Skeletal muscle satellite cell (primary cell): ENCODE results near the gene NEK6.

Source experiments
- H3K27me3 ChIP-seq: 2 replicates; pipeline ENCODE4 v1.7.0; 2013; ENCODE audit warnings: low read length; ENCODE audit not compliant: control insufficient read depth, insufficient read depth
- H3K36me3 ChIP-seq: 2 replicates; pipeline ENCODE4 v1.7.0; 2013; ENCODE audit warnings: mild to moderate bottlenecking, control low read depth, low read length; ENCODE audit not compliant: insufficient read depth
- H3K4me1 ChIP-seq: 2 replicates; pipeline ENCODE4 v1.7.0; 2013; ENCODE audit warnings: low read length; ENCODE audit not compliant: control insufficient read depth, insufficient read depth
- H3K4me2 ChIP-seq: 2 replicates; pipeline ENCODE4 v1.7.0; 2013; ENCODE audit warnings: mild to moderate bottlenecking, low read length
- H3K4me3 ChIP-seq: 2 replicates; pipeline ENCODE4 v1.7.0; 2013; ENCODE audit warnings: low read length
- H3K9ac ChIP-seq: 2 replicates; pipeline ENCODE4 v1.7.0; 2013; ENCODE audit warnings: mild to moderate bottlenecking, low read depth, low read length, moderate library complexity
- H3K9me3 ChIP-seq: replicated peaks from 2 replicates; pipeline ENCODE4 v1.7.0; 2013; ENCODE audit warnings: mild to moderate bottlenecking, control low read depth, low read length

The NEK6 gene

GRCh38 chr9:124273427-124274160, 15.8 kb downstream of the NEK6 start:
- Histone ChIP-seq H3K4me3 (no peak overlapping the region), H3K9me3 (no peaks in the 10 kb centered on the region), H3K36me3 (peaks cover 70% of the 10 kb centered on the region), H3K4me2 (no peak overlapping the region), H3K27me3 (no peaks in the 10 kb centered on the region), H3K9ac (no peak overlapping the region), H3K4me1 (peaks cover 49% of the 10 kb centered on the region)

- no peaks in the 10 kb centered on the region for H3K9me3 ChIP-seq
- H3K27me3 ChIP-seq, result no peaks in the 10 kb centered on the region
- peaks cover 47% of the 10 kb centered on the region for H3K4me1 ChIP-seq
Observed at GRCh38 chr9:124274226-124274625, 16.5 kb downstream of the NEK6 start.

GRCh38 chr9:124274738-124275137, 17.0 kb downstream of the NEK6 start:
- peaks cover 48% of the 10 kb centered on the region for H3K4me1 ChIP-seq
- no peaks in the 10 kb centered on the region for H3K9me3 ChIP-seq
- H3K36me3 ChIP-seq, result peaks cover 63% of the 10 kb centered on the region

More at GRCh38 chr9:124274226-124274625, 16.5 kb downstream of the NEK6 start:
- H3K9ac ChIP-seq, result no peak overlapping the region
- H3K4me2 ChIP-seq, result no peak overlapping the region
- H3K4me3 ChIP-seq, result no peak overlapping the region
- H3K36me3 ChIP-seq, result peaks cover 67% of the 10 kb centered on the region

GRCh38 chr9:124277420-124277819, 19.7 kb downstream of the NEK6 start:
- Histone ChIP-seq H3K9ac (no peak overlapping the region), H3K27me3 (no peaks in the 10 kb centered on the region), H3K4me3 (no peak overlapping the region), H3K4me1 (peaks cover 44% of the 10 kb centered on the region), H3K36me3 (peaks cover 41% of the 10 kb centered on the region), H3K4me2 (no peak overlapping the region), H3K9me3 (no peaks in the 10 kb centered on the region)

More at GRCh38 chr9:124274738-124275137, 17.0 kb downstream of the NEK6 start:
- Histone ChIP-seq H3K27me3 (no peaks in the 10 kb centered on the region), H3K4me2 (no peak overlapping the region), H3K4me3 (no peak overlapping the region), H3K9ac (no peak overlapping the region)

- Histone ChIP-seq H3K4me1 (peaks cover 49% of the 10 kb centered on the region), H3K36me3 (peaks cover 35% of the 10 kb centered on the region), H3K4me3 (no peak overlapping the region), H3K4me2 (no peak overlapping the region), H3K9ac (no peak overlapping the region), H3K9me3 (no peaks in the 10 kb centered on the region), H3K27me3 (no peaks in the 10 kb centered on the region)
Observed at GRCh38 chr9:124278054-124278540, 20.3 kb downstream of the NEK6 start.

- peaks cover 27% of the 10 kb centered on the region for H3K36me3 ChIP-seq
- peaks cover 61% of the 10 kb centered on the region for H3K4me1 ChIP-seq
Observed at GRCh38 chr9:124279531-124280175, 21.9 kb downstream of the NEK6 start.

GRCh38 chr9:124280176-124280691, 22.5 kb downstream of the NEK6 start:
- H3K4me2 ChIP-seq, result peak overlapping the region; percentile 7
- H3K27me3 ChIP-seq, result no peaks in the 10 kb centered on the region
- no peaks in the 10 kb centered on the region for H3K9me3 ChIP-seq
- peaks cover 67% of the 10 kb centered on the region for H3K4me1 ChIP-seq
- H3K36me3 ChIP-seq, result peaks cover 27% of the 10 kb centered on the region
- no peak overlapping the region for H3K4me3 ChIP-seq
- peak overlapping the region; percentile 12 for H3K9ac ChIP-seq

More at GRCh38 chr9:124279531-124280175, 21.9 kb downstream of the NEK6 start:
- Histone ChIP-seq H3K27me3 (no peaks in the 10 kb centered on the region), H3K9ac (peak overlapping the region; percentile 12), H3K4me2 (peak overlapping the region; percentile 7), H3K9me3 (no peaks in the 10 kb centered on the region), H3K4me3 (peak overlapping the region; percentile 5)

GRCh38 chr9:124281931-124282371, 24.2 kb downstream of the NEK6 start:
- no peaks in the 10 kb centered on the region for H3K9me3 ChIP-seq
- no peak overlapping the region for H3K9ac ChIP-seq
- H3K4me1 ChIP-seq, result peaks cover 82% of the 10 kb centered on the region
- no peak overlapping the region for H3K4me3 ChIP-seq
- H3K27me3 ChIP-seq, result no peaks in the 10 kb centered on the region
- no peak overlapping the region for H3K4me2 ChIP-seq
- peaks cover 25% of the 10 kb centered on the region for H3K36me3 ChIP-seq

- Histone ChIP-seq H3K9me3 (no peaks in the 10 kb centered on the region), H3K9ac (peak overlapping the region; percentile 3), H3K4me3 (no peak overlapping the region), H3K36me3 (peaks cover 30% of the 10 kb centered on the region), H3K4me2 (no peak overlapping the region), H3K27me3 (no peaks in the 10 kb centered on the region), H3K4me1 (peaks cover 89% of the 10 kb centered on the region)
Observed at GRCh38 chr9:124282442-124283227, 24.9 kb downstream of the NEK6 start.

- Histone ChIP-seq H3K27me3 (no peaks in the 10 kb centered on the region), H3K4me3 (no peak overlapping the region), H3K4me1 (peaks cover 90% of the 10 kb centered on the region), H3K4me2 (no peak overlapping the region), H3K36me3 (peaks cover 24% of the 10 kb centered on the region), H3K9ac (peak overlapping the region; percentile 3), H3K9me3 (no peaks in the 10 kb centered on the region)
Observed at GRCh38 chr9:124283228-124283814, 25.6 kb downstream of the NEK6 start.
